Activated CD8-positive, alpha-beta T cell treated with anti-CD3 and anti-CD28 coated beads, Interleukin-2, amount 10 ng/mL, durations not matched to agents 7 days and 5 days (primary cell): ENCODE data around the gene LONRF2. TPM values are rescaled to one million over a fixed set of nuclear protein-coding genes. Genes with fewer than 3 reads are reported as not detected.

Experiments used
- ATAC-seq: fragments of 150-1000 bp; cut with Tn5 transposase; one replicate; pipeline ENCODE4 v1.10.0; 2021; ENCODE audit warnings: moderate library complexity
- CTCF ChIA-PET: fragments of 350-600 bp; sonication (Branson Sonifier 250); formaldehyde crosslinking; loops from one replicate; lab custom pipeline; 2021; ENCODE audit warnings: antibody characterized with exemption; lab: Charles Lee
- POLR2A ChIA-PET: fragments of 350-600 bp; sonication (Branson Sonifier 250); formaldehyde crosslinking; loops from one replicate; lab custom pipeline; 2021; ENCODE audit warnings: antibody characterized with exemption; lab: Charles Lee
- DNase-seq: peaks from one replicate; pipeline ENCODE4 v3.0.0-alpha.2; 2020
- H3K27ac Mint-ChIP-seq: one replicate; pipeline ENCODE4 v1.8.0; 2021; ENCODE audit warnings: mild to moderate bottlenecking, mixed read lengths
- H3K27me3 Mint-ChIP-seq: one replicate; pipeline ENCODE4 v1.8.0; 2021; ENCODE audit warnings: low read depth, mixed read lengths
- H3K36me3 Mint-ChIP-seq: one replicate; pipeline ENCODE4 v1.8.0; 2021; ENCODE audit warnings: low read depth, mixed read lengths
- H3K4me1 Mint-ChIP-seq: one replicate; pipeline ENCODE4 v1.8.0; 2021; ENCODE audit warnings: low read depth, mixed read lengths
- H3K4me3 Mint-ChIP-seq: one replicate; pipeline ENCODE4 v1.8.0; 2021; ENCODE audit warnings: mild to moderate bottlenecking, mixed read lengths
- H3K9me3 Mint-ChIP-seq: one replicate; pipeline ENCODE4 v1.8.0; 2022; ENCODE audit warnings: mixed read lengths; ENCODE audit not compliant: insufficient read depth
- total RNA-seq, 2 experiments: library from RNA; stranded (reverse); gene quantifications; one replicate each; pipeline ENCODE4 v1.2.3, GENCODE V29; 2021

Gene LONRF2
- total RNA-seq, 2 experiments from 2014 or later: 0.05 to 0.11 TPM

- H3K4me1 Mint-ChIP-seq: no peaks in the 10 kb centered on the region
- H3K36me3 Mint-ChIP-seq: no peaks in the 10 kb centered on the region
- no peaks in the 10 kb centered on the region for H3K9me3 Mint-ChIP-seq
- ATAC-seq (no peak), DNase-seq (no peak)
- no peak overlapping the region for H3K27ac Mint-ChIP-seq
- no peak overlapping the region for H3K4me3 Mint-ChIP-seq
- ChIA-PET CTCF (interaction anchor here (1.5 kb wide), 1 partner anchor 13 kb away, joined by 4 read pairs; no protein-coding TSS in a partner anchor), POLR2A (no interaction called here)
- peaks cover 16% of the 10 kb centered on the region for H3K27me3 Mint-ChIP-seq
Observed at GRCh38 chr2:100228967-100229366, 93.3 kb downstream of the LONRF2 start.

GRCh38 chr2:100228415-100228814, 93.9 kb downstream of the LONRF2 start:
- Mint-ChIP-seq H3K4me3 (no peak overlapping the region), H3K27ac (no peak overlapping the region), H3K9me3 (no peaks in the 10 kb centered on the region), H3K36me3 (no peaks in the 10 kb centered on the region), H3K4me1 (no peaks in the 10 kb centered on the region), H3K27me3 (peaks cover 20% of the 10 kb centered on the region)
- CTCF ChIA-PET: no interaction called here
- DNase-seq (no peak), ATAC-seq (no peak)
- POLR2A ChIA-PET: no interaction called here

GRCh38 chr2:100224988-100225710, 97.2 kb downstream of the LONRF2 start:
- no peak for DNase-seq
- ChIA-PET CTCF (no interaction called here), POLR2A (no interaction called here)
- no peaks in the 10 kb centered on the region for H3K36me3 Mint-ChIP-seq
- H3K27ac Mint-ChIP-seq: no peak overlapping the region
- no peak overlapping the region for H3K4me3 Mint-ChIP-seq
- H3K27me3 Mint-ChIP-seq: peaks cover 22% of the 10 kb centered on the region
- ATAC-seq: no peak
- H3K4me1 Mint-ChIP-seq: no peaks in the 10 kb centered on the region
- H3K9me3 Mint-ChIP-seq: no peaks in the 10 kb centered on the region

- no peak overlapping the region for H3K4me3 Mint-ChIP-seq
- H3K9me3 Mint-ChIP-seq: no peaks in the 10 kb centered on the region
- ChIA-PET CTCF (interaction anchor here (1.1 kb wide), 1 partner anchor 17 kb away, joined by 3 read pairs; no protein-coding TSS in a partner anchor), POLR2A (no interaction called here)
- H3K4me1 Mint-ChIP-seq: no peaks in the 10 kb centered on the region
- H3K36me3 Mint-ChIP-seq: no peaks in the 10 kb centered on the region
- peaks cover 22% of the 10 kb centered on the region for H3K27me3 Mint-ChIP-seq
- DNase-seq (no peak), ATAC-seq (no peak)
- H3K27ac Mint-ChIP-seq: no peak overlapping the region
Observed at GRCh38 chr2:100223502-100223901, 98.8 kb downstream of the LONRF2 start.

Other genes with a start within 250 kb of the LONRF2 start
- 1 to 10 TPM; 7.1 to 7.9 TPM for gene AFF3, start 179.9 kb downstream of the LONRF2 start, total RNA-seq
- gene CHST10, start 95.2 kb upstream of the LONRF2 start, total RNA-seq: 1 to 10 TPM; 6.2 to 8.5 TPM
- gene NMS, start 148.0 kb upstream of the LONRF2 start, total RNA-seq: not detected
- gene PDCL3, start 240.5 kb upstream of the LONRF2 start, total RNA-seq: 10 to 100 TPM; 33.9 to 34.1 TPM